HG03457 (cell line): ENCODE results near the gene VASH2.
"Not testable (repeated sequence)": the region's sequence is repeated elsewhere in the genome, so short reads cannot be mapped to it uniquely, and the experiment has no call there.

Source experiments
- ATAC-seq: cut with Tn5 transposase; IDR thresholded peaks from one replicate; pipeline ENCODE4 v1.9.1; 2021; ENCODE audit warnings: moderate number of reproducible peaks; ENCODE audit not compliant: unreplicated experiment

Gene VASH2

GRCh38 chr1:212977781-212978645, 27.7 kb downstream of the VASH2 start:
- ATAC-seq = no peak

DNA sequence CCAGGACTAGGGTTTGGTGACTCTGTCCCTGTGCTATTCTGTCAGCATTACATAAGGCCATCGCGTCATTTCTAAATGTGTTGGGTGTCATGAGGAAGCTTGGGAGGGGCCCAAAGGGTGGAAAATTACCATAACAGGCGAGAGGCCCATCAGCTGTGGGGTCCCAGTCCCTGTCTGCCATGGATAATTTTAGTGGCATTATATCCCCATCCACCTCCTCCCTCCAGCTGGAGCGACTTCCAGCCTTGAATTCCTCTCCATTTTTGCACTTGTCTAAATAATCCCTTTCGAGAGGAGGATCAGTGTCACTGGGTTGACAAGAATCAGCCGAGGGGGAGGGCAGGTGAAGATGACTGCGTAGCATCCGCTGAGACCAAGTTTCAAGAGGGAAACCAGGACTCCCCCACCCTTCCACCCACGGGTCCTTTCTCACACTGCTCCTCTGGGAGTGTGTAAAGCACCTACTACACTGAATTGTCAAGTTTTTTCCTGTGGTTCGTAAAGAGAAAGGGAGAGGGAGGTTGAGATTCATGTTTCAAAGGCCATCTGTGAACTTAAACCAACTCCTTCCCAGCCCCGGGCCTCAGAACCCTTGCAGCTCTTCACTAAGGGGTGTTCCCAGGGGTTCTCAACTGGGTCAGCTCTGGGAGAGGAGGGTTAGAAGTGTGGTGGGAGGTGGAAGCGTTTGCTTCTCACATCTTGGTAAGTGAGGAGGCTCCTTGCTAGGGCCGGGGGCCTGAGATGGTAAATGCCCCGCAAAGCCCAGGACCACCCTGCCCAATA, 29.2 kb downstream of the VASH2 start:
- ATAC-seq = peak; percentile 48

DNA sequence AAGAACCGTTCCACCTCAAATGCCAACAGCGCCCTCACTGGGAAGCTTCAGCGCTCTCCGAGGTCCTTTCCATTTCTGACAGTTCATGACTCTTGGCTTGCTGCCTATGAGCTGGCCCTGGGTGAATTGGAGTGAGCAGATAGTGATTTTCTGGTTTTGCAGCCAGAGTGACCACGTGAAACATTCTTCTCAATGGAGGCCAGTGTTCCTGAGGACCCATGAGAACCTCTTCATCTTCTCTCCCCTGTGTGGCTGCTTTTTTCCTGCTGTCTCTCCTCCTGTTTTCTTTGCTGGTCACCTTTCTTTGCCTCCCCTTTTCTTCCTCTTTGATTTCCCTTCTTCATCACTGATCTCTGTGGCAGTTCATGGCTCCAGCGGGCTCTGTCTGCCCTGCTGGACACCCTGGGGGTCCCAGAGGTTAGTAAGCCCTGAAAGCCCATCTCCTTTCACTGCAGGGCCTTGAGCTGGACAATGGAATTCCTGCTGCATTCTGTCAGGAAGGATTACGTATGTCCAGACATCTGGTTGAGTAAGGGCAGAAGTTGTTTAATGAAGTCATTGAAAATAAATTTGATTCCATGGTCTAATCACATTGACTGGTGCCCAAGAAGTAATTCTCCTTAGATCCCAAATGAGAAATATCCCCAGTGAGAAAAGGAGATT, 29.9 kb downstream of the VASH2 start:
- no peak for ATAC-seq

GRCh38 chr1:212981025-212981495, 30.7 kb downstream of the VASH2 start:
- ATAC-seq = no peak

DNA sequence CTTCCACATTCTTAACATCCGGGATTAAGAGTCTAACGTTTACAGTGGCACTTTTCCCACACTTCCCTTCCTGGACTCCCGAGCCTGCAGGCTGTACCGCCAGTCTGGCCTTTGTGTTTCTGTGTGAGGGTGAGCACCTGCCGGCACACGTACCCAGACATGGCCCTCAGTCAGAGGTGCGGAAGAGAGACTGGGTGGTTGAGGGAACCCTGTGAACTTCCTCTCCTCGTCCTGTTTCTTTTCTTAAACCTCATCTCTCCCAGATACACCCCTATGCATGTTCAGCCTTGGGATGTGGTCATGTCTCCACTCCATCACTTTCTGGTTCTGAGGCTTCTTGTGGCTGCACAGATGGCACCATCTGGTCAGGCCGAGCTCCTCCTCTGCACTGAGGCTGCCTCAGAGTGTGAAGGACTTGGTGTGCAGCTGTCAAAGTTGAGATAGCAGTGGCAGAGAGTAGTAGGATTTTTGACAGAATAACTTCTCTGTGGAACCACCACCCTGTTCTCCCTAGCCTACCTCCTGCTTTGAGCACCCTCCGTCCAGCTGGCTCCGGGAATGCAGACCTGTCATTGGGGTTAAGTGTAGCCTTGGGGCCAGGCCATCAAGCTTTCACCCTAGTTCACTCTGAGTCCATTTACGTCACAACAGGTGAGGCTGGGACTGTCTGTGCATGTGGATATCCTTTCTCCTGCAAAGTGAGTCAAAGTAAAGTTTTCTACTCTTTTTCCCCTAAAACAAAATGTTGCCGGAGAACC, 31.4 kb downstream of the VASH2 start:
- ATAC-seq = peak; percentile 62

DNA sequence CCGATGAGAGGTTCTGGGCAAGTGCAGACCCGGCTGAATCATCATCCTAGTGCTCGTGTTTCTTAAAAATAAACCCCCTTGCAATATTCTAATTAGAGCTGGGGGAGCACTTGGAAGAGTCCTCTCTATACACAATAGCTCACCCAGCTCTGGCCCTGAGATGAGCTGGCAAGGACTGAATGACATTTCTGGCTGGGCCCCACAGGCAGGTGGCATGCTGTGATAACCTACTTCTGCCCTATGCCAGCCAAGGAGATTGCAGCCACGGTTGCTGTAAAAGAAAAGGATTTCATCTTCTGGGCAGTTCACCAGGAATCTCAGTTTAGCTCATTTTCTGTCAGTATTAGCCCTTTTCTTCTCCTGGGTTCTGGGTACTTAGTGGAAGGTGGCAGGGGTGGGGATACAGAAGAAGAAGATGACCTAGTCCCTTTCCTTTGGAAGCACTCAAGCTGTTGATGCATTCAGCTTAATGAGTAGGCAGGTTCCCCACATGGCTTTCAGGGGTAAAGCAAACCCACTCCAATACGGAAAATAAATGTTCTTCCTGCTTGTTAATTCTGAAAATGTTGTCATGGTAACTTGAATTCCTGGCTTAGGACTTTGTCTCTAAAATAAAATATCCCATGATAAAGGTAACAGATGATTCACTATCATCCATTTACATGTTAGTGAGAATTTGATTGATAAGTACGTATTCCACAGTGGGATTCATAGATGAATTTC, 32.2 kb downstream of the VASH2 start:
- ATAC-seq = no peak

DNA sequence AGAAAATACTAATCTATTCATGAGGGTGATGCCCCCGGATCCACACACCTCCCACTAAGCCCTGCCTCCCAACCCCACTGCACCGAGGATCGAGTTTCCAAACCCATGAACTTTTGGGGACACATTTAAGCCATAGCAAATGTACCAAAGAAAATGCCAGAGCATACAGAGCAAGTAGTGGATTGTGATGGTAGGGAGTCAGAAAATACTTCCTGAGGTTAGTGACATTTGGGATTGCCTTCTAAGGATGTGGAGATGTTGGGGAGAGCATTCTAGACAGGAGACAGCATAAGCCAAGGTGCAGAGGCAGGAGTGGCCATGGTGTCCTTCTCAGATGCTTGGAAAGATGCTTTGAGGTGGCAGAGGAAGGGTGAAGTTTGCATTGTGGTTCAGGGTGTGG, 33.1 kb downstream of the VASH2 start:
- ATAC-seq = no peak

DNA sequence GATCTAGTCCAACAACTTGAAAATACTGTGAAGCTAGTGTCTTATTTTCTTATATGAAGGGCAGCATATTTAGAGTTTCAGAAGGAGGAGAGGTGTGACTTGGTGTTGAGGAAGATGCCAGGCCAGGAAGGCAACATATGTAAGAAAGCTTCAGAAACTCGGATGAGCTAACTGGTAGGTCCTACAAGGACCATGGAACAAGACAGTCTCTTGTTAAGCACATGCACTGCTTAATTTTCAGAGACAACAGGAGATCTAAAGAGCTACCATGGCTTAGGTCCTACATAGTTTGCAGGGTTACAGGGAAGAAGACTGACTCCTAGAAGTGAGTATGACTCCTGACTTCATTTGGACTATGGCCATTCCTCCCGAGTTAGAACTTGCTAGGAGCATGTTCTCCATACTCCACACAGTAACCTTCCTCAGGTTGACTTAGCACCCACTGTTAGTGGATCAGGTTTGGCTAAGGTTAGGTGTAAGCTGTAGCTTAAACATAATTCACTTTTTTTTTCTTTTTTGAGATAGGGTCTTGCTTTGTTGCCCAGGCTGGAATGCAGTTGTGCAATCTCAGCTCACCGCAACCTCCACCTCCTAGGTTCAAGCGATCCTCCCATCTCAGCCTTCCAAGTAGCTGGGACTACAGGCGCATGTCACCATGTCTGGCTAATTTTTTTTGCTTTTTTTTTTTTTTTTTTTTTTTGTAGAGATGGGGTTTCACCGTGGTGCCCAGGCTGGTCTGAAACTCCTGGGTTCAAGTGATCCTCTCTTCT, 34.4 kb downstream of the VASH2 start:
- no peak for ATAC-seq

- ATAC-seq = no peak
Measured at GRCh38 chr1:212986551-212986950, 36.2 kb downstream of the VASH2 start.

GRCh38 chr1:212987702-212988322, 37.5 kb downstream of the VASH2 start:
- ATAC-seq = no peak

GRCh38 chr1:212990276-212990675, 39.9 kb downstream of the VASH2 start:
- ATAC-seq = no peak

- ATAC-seq = not testable (repeated sequence)
Measured at GRCh38 chr1:212993960-212994359, 43.6 kb downstream of the VASH2 start.

- ATAC-seq = no peak
Measured at GRCh38 chr1:212994926-212995325, 44.6 kb downstream of the VASH2 start.

- ATAC-seq = no peak
Measured at GRCh38 chr1:213003256-213003655, 52.9 kb downstream of the VASH2 start.

DNA sequence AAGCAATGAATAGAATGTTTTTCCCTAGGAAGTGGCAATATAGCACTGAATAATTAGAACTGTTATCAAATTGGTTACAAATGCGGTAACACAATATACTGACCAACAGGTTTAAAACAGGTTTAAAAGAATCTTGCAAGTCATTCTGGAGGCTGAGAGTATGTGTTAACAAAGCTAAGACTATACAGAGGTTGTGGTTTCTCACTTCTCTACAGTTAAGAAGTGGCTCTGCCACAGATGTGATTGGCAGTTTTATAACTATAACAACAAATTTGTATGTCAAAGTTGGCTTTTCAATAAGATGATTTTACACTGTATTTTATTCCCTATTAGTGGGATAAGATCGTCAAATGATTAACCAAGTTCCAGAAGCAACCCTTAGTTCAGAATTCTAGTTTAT, 58.2 kb downstream of the VASH2 start:
- ATAC-seq = no peak

- ATAC-seq = no peak
Measured at GRCh38 chr1:213014642-213015041, 64.3 kb downstream of the VASH2 start.

DNA sequence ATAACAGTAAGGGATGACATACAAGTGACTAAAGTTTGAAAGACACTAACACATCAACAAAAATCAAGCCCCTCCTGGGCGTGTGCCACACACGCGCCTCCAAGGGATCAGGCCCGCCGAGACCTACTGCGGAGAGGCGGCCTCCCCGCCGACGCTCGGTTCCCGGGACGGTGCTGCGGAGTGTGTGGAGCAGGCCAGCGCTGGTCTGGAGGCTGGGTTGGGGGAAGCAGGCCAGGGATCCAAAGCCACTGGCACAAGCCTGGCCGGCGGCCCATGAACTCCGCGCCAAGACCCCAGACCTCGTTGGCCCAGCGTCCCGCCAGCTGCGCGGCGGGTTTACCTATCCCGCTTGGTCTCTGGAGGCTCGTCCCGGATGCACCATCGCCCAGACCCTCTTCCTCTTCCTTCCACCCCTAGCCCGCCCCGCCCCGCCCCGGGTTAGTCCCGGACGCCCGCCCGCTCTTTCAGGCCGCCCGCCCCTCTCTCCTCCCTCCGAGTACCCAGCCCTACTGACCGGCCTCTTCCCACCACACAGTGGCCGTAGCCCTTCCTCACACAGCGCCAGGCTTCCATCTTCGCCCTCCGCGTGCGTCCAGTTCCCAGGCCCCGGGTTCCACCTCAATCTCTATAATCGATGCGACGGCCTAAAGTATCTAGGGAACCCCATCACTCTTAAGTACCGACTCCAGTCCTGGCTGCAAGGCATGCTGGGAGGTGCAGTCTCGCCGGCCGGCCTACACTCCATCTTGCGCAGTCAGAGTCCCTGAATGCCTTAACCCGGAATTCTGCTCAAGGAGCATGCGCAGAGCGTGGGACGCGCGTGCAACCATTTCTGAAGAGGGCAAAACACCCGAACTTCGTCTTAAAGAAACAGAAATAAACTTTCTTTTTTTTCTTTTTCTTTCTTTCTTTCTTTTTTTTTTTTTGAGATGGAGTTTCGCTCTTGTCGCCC, 65.0 kb downstream of the VASH2 start, which contains the start of gene ANGEL2:
Gene ANGEL2 (minus strand): TSS at position 769 of the 952 bp plus-strand sequence. CDS start 196 bp downstream, at position 573.
- ATAC-seq = peak; percentile 89
